ENCODE data around the gene EVC2.

DNA sequence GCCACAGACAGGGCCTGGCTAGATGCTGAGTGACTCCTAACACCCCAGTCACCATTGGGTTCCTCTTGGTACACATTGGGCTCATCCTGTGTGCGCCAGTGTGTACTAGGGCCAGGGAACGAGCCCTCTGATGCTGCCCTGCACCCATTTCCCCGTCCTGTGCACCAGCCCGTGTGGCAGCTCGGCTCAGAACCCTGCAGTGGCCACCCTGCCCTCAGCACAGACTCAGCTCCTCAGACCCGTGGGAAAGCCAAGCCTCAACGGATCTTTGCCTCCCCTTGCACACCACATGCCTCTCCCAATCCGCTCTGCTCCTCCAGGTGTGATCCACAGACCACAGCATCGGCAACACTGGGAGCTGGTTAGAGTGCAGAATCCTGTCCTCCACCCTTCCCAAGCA lies 41.2 kb upstream of the EVC2 start:
- TF ChIP-seq, protein P1, sequence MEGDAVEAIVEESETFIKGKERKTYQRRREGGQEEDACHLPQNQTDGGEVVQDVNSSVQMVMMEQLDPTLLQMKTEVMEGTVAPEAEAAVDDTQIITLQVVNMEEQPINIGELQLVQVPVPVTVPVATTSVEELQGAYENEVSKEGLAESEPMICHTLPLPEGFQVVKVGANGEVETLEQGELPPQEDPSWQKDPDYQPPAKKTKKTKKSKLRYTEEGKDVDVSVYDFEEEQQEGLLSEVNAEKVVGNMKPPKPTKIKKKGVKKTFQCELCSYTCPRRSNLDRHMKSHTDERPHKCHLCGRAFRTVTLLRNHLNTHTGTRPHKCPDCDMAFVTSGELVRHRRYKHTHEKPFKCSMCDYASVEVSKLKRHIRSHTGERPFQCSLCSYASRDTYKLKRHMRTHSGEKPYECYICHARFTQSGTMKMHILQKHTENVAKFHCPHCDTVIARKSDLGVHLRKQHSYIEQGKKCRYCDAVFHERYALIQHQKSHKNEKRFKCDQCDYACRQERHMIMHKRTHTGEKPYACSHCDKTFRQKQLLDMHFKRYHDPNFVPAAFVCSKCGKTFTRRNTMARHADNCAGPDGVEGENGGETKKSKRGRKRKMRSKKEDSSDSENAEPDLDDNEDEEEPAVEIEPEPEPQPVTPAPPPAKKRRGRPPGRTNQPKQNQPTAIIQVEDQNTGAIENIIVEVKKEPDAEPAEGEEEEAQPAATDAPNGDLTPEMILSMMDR (IDR thresholded peaks at IDR 0.05): no peak
- TF ChIP-seq POLR2AphosphoS5 (IDR thresholded peaks at IDR 0.05) (no peak), POLR2A (IDR thresholded peaks at IDR 0.05) (no peak)
